ENCODE results near the gene SFMBT2.

Gene SFMBT2

DNA sequence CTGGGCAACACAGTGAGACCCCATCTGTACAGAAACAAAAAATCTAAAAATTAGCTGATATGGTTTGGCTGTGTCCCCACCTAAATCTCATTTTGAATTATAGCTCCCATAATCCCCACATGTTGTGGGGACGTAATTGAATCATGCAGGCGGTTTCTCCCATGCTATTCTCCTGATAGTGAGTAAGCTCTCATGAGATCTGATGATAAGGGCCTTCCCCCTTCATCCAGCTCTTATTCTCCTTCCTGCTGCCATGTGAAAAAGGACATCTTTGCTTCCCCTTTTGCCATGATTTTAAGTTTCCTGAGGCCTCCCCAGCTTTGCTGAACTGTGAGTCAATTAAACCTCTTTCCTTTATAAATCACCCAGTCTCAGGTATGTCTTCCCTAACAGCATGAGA is 136.5 kb downstream of the SFMBT2 start:
- no peak for DNase-seq (ENCODE audit: low read depth in 3 of 3, low spot score in 1 of 3)

DNA sequence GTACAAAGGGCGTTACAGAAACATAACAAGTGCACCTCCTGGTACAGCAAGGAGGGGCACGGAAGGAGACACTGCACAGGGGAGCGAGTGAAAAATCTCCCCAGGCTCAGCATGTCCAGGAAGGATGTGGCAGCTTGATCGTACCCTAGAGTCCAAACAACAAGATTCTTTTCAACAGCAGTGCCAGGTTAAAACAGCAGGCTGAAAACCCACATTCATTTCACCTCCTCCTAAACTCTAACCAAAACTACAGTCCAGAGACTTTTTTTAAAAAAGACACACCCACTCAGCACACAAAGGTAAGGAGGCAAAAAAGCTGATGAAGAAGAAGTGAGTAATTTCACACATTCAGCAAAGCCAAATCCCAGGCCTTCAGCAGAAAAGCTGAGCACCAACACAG is 138.8 kb downstream of the SFMBT2 start:
- no peak for DNase-seq (ENCODE audit: low read depth in 3 of 3, low spot score in 1 of 3)

DNA sequence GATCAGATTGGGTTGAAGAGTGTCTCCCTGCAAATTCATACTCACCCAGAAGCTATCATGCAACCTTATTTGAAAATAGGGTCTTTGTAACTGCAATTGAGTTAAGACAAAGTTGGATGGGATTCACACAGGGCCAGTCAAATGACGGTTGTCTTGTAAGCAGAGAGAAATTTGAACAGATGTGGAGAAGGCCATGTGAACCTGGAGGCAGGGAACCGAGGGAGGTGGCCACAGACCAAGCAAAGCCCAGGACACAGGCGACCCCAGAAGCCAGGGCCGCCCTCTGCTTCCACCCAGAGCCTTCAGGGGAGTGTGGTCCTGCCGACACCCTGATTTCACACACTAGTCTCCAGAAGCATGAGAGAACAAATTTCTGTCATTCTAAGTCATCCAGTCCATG is 140.8 kb downstream of the SFMBT2 start:
- no peak for DNase-seq (ENCODE audit: low read depth in 3 of 3, low spot score in 1 of 3)

DNA sequence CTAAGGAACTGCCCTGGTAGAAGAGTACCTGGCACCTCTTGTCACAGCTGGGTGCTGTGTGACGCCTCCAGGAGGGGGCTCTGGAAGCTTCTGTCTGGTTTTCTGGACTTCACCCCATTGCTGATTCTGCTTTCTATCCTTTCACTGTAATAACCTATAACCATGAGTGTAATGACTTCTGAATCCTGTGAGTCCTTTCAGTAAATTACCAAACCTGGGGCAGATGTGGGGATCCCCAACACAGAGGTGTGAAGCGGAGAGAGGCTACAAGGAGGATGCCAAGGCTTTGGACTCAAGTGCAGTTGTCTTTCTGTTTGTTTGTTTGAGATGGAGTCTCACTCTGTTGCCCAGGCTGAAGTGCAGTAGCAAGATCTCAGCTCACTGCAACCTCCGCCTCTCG is 143.7 kb downstream of the SFMBT2 start:
- no peak for DNase-seq (ENCODE audit: low read depth in 3 of 3, low spot score in 1 of 3)

DNA sequence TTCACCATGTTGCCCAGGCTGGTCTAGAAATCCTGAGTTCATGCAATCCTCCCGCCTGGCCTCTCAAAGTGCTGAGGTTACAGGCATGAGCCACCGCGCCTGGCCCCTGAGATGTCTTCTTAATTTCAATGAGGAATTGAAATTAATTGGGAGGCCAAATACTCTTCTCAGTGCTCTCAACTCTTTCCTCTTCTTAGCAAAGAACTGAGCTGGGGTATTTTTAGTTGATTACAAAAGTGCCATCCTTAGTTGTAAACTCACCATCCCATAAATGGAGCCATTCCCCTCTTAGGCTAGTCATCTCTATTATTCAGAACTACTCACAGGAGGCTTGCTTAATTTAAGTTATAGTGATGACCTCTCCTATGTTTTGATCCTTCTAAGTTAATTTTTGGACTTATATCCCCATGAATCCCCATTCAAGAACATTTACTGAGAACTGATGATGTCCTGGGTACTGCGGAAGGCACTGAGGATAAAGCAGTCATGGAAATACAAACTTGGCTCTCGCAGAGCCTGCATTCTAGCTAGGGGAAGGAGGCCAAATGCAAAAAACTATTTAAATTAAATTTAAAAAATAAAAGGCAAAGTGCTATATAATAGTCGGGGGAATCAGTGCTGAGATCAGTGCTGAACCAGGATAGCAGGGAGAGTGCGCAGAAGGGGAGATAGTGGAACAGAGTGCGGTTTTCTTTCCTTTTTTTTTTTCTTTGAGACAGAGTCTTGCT is 145.3 kb downstream of the SFMBT2 start:
- DNase-seq (ENCODE audit: low read depth in 3 of 3, low spot score in 1 of 3) = no peak

DNA sequence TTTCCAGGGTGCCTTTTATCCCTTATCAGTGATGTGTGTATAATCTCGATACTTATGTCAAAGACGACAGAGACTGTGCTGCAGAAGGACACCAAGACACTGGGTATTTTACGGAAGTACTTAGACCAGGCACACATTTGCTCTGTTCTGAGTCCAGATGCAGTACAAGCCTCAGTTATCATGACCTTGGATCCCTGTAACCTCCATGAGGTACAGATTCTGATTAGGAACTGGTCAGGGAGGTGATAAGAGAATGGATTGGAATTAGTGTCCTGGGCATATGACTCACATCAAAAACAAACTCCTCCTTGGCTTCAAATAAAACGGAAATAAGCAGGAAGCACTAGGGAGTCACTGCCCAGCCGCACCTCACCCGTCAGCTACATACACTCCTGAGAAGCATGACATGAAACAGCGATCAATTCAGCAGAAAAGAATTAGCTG is 146.5 kb downstream of the SFMBT2 start:
- no peak for DNase-seq (ENCODE audit: low read depth in 3 of 3, low spot score in 1 of 3)

DNA sequence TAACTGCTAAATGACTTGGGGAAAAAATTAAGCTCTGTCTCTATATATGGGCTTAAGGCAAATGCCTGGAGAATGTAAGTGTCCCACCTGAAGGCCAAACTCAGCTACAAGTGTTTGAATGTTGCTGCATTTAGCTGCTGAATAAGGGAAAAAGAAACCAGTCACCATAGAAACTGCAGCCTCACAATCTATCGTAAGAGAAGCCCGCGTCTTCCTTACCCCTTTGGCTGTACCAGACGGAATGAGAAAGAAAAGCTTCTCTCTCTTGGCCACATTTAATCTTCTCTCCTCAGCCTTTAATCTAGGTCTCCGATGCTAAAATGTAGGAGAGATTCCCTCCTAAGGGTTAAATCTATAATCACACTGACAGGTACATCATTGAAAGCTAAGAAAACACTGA is 147.2 kb downstream of the SFMBT2 start:
- no peak for DNase-seq (ENCODE audit: low read depth in 3 of 3, low spot score in 1 of 3)

DNA sequence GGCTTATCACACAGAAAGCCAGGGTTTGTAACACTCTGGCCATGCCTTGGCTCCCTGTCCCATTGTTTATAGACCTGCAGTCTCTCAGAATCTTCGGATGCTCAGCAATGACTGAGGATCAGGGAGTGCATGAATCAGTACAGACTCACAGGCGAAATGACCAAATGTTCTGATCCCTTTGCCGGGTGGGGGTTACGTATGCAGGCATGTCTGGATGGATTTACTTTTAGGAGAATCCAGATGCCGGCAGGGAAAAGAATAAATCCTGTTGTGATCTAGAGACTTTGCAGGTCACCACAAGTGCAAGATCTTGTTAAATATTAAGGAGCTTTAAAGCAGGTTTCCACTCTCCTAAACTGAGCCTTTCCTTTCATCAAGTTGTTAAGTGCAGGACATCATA is 149.5 kb downstream of the SFMBT2 start:
- DNase-seq (ENCODE audit: low read depth in 3 of 3, low spot score in 1 of 3) = no peak

DNA sequence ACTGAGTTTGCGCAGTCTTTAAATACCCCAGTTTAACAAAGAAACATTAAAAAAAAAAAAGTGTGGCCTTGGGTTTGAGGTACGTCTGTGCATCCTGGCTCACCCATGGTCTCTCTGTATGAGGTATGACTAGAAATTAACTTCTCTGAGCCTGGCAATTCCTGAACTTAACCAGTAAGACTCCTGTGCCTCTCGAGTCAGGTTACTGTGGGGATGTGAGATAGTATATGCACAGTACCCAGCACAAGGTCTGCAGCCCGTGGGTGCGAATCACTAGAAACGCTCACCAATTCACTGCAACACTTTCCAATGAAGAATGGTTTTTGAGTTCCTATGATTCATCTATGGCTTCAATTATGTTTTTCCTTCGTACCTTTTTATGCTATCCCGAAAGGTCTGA is 149.9 kb downstream of the SFMBT2 start:
- DNase-seq (ENCODE audit: low read depth in 3 of 3, low spot score in 1 of 3) = no peak

DNA sequence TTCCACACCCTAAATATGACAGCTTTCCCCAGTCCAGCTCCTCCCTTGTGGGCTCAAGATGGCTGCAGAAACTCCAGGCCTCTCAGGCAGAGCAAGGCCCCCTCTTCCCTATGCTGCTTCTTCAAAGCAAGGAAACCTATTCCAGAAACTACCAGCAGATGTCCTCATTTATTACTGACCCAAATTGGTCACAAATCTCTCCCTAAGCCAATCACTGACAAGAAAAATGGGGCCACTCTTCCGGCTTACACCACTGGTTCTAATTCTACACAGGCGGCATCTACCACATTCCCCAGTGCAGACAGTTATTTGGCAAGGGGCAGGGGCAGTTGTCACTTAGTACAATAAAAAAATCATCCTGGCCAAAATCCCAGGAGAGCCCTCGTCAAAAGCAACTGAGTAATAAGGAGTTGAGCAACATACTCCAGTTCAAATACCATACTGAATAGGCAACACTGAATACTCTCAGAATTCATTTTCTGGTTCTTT is 150.4 kb downstream of the SFMBT2 start:
- no peak for DNase-seq (ENCODE audit: low read depth in 3 of 3, low spot score in 1 of 3)

DNA sequence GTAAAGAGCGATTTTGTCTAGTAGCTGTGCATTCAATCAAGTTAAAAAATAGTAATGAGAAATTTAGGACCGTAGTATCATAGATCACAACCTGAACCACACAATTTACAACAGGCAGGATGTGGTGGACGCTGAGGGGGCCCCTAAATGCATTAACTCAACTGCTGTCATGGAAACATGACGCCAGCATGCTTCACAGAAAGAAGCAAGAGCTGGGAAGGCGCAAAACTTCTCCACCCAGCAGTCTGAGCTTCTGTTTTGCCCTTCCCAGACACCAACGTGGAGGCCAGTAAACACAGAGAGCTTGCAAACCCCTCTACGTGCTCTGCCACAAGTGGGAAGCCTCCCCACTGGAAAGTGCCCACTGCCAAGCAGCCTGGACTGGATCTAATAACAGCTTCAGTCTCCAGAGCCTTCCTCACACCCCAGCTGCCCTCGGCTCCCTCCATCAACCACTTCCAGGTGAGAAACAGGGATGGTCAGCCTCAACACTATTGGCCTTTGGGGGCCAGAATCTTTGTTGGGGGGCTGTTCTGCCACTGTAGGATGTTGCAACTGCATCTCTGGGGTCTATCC is 151.8 kb downstream of the SFMBT2 start:
- DNase-seq (ENCODE audit: low read depth in 3 of 3, low spot score in 1 of 3) = peak in 2 of 3 donors; percentile 19 to 36

DNA sequence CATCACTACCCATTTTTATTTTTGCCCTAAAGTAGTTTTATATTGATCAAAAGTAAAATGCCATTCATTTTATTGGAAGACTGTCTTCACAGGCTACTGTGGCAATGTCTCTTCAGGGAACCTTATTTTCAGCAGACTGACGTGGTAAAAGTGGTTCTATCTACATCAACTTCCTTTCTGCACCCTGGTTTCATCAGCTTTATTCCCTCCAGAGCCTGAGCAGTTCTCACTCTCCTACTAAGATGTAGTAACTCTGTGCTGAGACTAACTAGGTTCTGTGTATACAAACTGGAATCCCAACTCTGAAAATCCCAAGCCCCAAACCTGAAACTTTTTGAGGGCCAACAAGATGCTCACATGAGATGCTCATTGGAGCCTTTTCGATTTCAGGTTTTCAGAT is 155.3 kb downstream of the SFMBT2 start:
- no peak for DNase-seq (ENCODE audit: low read depth in 3 of 3, low spot score in 1 of 3)

DNA sequence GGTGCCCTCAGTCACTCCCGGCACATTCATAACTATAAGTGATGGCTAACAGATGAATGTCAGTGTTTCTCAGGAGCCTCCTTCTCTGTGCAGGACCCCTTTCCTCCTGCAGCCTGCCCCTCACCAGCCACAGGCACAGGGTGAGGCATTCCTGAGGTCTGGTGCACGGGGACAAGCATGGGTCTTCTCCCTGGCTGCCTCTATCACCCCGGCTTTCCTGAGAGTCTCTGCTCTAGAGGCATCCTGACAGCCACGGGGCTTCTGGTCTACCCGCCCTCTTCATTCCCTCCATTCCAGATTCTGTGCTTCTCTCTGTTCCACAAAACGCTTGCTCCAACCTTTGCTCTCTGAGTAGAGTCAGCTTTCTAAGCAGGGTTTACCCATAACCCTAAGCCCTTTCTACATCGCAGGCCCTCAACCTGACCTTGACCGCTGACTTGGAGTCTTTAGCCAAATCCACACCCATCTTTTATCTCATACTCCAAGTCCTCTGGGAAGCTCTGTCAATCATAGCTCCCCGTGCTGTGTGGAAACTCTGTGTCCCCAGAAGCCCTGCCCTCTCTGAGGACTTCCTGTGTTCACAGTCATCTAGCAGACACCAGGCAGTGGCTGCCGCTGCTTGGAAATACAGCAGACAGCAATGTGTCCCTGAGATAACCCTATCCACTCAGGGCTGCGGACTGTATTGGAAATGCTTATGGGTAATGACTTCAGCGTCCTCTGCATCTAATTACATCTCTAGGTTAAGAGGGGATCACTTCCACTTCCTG is 159.0 kb downstream of the SFMBT2 start:
- DNase-seq (ENCODE audit: low read depth in 3 of 3, low spot score in 1 of 3) = no peak

DNA sequence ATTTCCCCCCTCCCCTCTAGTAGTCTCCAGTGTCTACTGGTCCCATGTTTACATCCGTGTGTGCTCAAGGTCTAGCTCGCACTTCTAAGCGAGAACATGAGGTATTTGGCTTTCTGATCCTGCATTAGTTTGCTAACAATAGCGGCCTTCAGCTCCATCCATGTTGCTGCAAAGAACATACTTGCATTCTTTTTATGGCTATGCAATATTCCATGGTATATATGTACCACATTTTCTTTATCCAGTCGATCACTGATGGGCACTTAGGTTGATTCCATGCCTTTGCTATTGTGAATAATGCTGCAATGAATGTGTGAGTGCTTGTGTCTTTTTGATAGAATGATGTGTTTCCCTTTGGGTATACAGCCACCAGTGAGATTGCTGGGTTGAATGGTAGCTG is 160.6 kb downstream of the SFMBT2 start:
- DNase-seq (ENCODE audit: low read depth in 3 of 3, low spot score in 1 of 3) = no peak

DNA sequence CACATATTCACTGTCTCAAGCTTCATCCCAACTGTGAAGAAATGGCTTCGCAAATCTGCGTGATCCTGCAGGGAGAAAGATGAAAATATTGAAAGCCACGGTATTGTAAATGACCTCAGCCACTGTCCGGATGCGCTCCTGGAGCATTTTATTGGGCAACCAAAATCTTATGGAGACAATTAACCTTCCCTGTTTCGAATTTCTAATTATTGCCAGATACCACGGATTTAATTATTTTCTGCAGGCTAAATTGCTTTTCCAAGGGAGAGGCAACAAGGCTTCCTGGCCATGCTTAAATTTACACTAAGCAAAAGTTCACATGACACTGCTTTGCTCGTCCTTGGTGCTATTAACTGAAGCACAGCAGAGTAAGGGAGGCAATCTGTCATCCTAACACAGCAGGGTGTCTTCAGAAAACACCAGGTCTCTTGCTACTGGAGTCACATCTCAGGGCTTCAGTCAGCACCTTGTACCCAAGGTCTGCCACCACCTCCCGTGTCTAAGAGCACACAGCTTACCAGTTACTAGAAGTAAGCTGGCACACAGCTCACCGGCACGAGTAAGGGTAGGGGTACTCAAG is 162.2 kb downstream of the SFMBT2 start:
- DNase-seq (ENCODE audit: low read depth in 3 of 3, low spot score in 1 of 3) = no peak

DNA sequence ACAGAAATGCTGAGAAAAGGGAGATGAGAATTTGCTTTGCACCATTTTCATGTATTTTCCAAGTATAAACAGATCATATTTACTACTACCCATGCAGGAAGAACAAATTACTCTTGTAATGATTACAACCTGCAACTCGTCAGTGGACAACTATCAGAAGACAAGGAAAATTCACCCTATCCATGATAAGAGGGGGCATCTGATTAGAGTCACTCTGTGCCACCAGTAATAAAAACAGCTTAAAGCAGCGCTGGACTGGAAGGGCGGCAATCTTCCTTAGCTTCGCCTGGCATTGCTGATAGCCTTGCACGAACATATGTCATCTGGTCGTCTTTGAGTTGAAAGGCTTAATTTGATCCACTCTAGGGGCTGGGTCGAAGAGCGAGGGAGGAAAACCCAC is 162.7 kb downstream of the SFMBT2 start:
- no peak for DNase-seq (ENCODE audit: low read depth in 3 of 3, low spot score in 1 of 3)

DNA sequence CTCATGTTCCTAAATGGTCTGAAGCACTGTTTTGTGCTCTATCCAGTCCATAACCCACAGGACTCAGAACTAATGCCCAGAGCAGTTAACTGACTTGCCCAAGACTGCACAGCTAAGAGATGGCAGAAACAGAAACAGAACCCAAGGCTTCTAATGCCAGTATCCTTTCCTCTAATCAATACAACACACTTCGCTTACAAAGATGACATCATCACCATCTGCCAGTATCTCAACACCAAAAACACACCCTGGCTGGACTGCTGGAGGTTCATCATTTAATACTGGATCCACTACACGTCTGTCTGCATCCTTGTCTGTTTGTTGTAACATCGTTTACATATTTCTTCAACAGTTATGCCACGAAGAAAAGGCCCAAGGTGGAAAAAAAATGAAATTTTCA is 165.3 kb downstream of the SFMBT2 start:
- DNase-seq (ENCODE audit: low read depth in 3 of 3, low spot score in 1 of 3) = no peak

DNA sequence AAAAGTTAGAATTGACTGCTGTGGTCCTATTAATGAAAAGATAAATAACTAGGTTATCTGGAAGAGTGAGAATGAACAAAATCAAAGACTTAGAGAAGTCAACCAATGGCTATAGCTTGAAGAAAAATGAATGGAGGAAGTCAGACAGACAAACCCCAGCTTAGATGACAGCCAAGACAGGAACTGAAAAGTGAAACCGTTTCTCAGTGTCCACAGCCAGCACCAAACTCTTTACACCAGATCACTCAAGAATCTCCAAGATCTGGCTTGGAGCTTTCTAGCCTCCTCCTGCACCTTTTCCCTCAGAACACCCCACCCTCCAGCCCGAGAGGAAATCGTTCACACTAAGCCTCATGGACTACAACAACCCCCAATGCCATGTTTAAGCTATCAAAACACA is 167.0 kb downstream of the SFMBT2 start:
- no peak for DNase-seq (ENCODE audit: low read depth in 3 of 3, low spot score in 1 of 3)

DNA sequence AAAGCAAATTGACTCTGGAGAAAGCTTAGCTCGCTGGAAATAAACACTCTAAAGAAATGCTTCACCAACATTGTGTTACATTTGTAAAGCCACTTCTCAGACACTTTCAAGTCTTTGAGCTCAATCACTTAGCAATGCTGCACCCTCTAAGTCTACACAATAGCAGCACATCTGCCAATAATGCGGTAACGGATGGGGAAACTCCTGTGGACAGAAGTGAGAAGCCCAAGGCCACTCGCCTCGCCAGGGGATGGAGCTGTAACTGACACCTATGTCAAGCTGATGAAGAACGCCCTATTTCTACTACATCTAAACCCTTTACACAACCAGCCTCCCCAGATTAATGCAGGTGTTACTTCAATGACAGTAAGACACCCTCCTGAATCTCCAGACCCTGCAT is 167.7 kb downstream of the SFMBT2 start:
- no peak for DNase-seq (ENCODE audit: low read depth in 3 of 3, low spot score in 1 of 3)

DNA sequence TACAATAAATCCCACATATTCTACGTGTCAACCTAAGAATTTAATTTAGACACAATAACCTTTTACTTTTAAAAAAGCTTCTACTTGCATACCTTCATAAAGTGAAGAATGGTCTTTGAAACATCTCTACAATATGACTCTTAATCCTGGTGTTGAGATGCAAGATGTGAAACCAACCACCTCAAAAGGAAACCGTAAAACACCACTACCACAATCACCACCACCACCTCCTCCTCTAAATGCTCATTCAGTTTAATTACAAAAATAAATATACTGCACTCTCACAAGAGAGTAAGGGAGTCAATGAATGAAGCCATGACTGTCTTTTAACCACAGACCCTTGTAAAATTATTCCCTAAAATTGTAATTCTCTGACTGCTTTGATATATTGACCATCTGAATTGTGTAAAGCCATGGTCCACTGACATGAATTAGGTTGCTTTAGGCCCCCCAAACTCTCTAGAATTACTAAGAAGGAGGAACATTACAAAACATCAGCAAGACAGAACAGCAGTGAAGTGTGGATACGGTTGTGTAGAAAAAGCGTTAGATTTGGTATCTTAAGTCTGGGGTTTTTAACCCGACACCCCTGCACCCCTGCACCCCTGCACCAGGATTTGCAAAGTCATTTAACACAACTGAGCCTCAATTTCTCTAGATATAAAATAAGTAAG is 171.4 kb downstream of the SFMBT2 start:
- no peak for DNase-seq (ENCODE audit: low read depth in 3 of 3, low spot score in 1 of 3)

DNA sequence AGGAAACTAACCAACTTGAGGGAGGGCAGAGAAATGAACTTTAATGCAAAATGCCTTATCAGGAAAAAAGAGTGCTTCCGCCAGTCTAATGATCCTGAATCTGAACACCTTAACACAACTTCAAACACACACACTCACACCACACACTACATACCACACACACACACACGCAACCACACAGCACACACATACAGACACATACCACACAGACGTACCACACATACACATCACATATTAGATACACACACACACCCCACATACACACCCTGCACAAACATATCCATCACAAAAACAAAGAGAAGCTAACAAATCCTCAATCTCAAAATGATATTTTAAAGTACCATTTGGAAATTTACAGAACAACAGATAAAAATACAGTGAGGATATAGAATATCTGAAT is 175.5 kb downstream of the SFMBT2 start:
- no peak for DNase-seq (ENCODE audit: low read depth in 3 of 3, low spot score in 1 of 3)
